GM18909 (cell line): ENCODE results near the gene IL1RAP.
"Not testable (repeated sequence)": the region's sequence is repeated elsewhere in the genome, so short reads cannot be mapped to it uniquely, and the experiment has no call there.

Experiments used
- ATAC-seq: cut with Tn5 transposase; IDR thresholded peaks from one replicate; pipeline ENCODE4 v1.9.1; 2021; ENCODE audit warnings: mild to moderate bottlenecking; ENCODE audit not compliant: unreplicated experiment, poor library complexity

Gene IL1RAP

DNA sequence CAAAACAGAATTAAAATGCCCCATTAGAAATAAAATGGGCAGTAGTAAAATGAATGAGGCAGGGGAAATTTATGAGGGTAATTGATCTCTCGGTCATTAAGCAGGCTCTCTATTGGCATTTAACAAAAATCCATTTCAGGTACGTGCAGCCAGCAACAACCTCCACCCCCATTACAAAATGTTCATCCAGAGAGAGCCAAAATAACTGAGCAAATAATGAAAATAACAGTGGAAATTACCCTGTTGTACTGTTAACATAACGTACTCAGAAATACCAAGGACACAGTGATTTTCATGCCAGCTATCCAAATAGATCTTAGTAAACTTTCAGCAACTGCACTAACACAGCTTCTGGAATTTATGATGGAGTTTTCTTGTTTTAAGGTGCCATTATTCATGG is 127.7 kb downstream of the IL1RAP start:
- ATAC-seq = no peak

DNA sequence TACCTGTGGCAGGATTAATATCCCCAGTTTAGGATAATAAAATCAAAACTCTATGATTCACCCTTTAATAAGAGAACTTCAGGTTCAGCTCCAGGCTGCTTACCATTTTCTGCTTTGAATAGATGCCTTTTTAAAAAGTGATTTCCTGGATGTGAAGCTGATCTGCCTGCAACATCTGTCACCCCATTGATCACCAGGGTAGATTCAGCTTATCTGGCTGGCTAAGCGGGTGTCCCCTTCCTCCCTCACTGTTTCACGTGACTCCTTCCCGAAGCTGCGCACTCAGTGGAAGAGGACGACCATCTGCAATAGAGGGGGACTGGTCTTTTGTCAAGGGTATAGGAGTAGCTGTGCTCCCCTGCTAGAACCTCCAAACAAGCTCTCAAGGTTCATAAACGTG is 128.1 kb downstream of the IL1RAP start:
- no peak for ATAC-seq

- no peak for ATAC-seq
Observed at GRCh38 chr3:190644035-190644434, 130.2 kb downstream of the IL1RAP start.

GRCh38 chr3:190644766-190645165 is 130.9 kb downstream of the IL1RAP start:
- ATAC-seq = no peak

GRCh38 chr3:190645932-190646460 is 132.1 kb downstream of the IL1RAP start:
- ATAC-seq = no peak

- no peak for ATAC-seq
Observed at GRCh38 chr3:190646996-190647395, 133.1 kb downstream of the IL1RAP start.

DNA sequence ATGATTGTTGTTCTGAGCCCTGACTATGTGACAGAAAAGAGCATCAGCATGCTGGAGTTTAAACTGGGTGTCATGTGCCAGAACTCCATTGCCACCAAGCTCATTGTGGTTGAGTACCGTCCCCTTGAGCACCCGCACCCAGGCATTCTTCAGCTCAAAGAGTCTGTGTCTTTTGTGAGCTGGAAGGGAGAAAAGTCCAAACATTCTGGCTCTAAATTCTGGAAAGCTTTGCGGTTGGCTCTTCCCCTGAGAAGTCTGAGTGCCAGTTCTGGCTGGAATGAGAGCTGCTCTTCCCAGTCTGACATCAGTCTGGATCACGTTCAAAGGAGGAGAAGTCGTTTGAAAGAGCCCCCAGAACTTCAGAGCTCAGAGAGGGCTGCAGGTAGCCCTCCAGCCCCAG is 142.0 kb downstream of the IL1RAP start:
- ATAC-seq = no peak

DNA sequence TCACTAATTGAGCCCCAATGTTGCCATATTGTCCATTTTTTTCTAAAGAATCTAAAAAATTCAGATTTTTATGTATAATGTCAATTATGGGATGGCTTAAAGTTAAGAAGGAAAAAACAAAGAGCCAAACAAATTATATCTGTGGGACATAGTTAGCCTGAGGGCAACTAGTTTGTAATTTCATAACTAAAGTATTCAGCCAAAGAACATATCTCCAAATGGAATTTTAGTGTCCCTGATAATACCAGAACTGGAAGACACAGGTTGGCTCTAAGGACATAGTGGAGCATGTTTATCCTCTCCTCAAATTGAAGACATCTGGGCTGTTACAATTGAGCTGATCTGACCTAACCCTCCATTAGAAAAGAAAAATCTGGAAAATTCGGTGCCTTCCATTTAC is 144.2 kb downstream of the IL1RAP start:
- no peak for ATAC-seq

- no peak for ATAC-seq
Observed at GRCh38 chr3:190666821-190667220, 152.9 kb downstream of the IL1RAP start.

DNA sequence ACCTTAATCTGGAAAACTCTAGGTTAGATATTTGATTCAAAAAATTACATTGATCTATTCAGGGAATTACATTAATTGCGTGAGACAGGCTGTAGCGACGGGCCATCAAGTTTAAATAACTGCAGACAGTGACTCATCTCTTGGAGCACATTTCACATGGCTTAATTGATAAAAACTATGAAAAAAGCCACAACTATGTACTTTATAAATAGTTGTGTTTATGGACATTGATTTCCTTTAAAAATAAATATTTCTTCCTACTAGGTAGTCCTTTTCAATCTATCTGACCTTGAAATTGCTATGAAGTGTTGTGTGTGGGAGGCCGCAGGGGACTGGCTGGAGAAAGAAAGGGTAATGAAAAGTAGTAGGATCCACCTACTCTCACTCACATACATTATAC is 157.8 kb downstream of the IL1RAP start:
- no peak for ATAC-seq

- no peak for ATAC-seq
Observed at GRCh38 chr3:190673148-190673547, 159.3 kb downstream of the IL1RAP start.

- no peak for ATAC-seq
Observed at GRCh38 chr3:190676481-190676880, 162.6 kb downstream of the IL1RAP start.

- ATAC-seq = no peak
Observed at GRCh38 chr3:190677001-190677400, 163.1 kb downstream of the IL1RAP start.

DNA sequence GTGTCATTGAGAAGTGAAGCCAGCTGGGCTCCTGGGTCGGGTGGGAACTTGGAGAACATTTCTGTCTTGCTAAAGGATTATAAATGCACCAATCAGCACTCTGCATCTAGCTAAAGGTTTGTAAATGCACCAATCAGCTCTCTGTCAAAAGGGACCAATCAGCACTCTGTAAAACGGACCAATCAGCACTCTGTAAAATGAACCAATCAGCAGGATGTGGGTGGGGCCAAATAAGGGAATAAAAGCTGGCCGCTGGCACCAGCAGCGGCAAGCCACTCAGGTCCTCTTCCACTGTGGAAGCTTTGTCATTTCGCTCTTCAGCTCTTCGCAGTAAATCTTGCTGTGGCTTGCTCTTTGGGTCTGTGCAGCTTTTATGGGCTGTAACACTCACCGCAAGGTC is 164.0 kb downstream of the IL1RAP start:
- not testable (repeated sequence) for ATAC-seq

DNA sequence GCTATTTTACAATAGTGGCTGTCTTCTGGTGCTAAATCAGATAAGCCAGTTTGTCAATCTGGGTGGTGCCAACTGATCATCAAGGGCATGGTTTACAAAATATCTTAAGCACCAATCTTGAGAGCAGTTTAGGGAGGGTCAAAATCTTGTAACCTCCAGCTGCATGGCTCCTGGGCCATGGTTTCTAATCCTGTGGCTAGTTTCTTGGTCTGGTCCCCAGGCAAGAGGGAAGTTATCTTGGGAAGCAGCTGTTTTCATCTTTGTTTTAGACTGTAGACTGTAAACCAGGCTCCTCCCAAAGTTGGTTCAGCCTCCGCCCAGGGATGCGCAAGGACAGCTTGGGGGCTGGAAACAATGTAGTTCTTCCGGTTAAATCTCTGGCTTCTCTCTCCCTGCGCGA is 166.8 kb downstream of the IL1RAP start:
- ATAC-seq = no peak

DNA sequence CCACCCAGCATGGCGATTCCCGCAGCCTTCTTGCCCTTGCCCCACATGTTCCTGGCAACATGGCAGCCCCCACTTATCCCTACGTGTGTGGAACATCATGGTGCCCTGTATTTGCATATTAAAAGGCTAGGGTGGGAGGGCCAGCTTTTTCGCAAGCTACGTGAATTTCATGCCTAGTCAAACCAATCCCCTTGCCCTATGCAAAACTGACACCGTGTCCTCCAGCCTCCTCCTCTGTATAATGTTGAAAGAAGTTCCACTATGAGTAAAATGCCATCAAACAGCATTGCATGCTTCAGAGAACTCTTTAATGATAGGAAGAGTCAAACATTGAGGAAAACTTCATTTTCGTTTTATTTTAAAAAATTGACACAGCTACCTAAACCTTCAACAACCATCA is 170.9 kb downstream of the IL1RAP start:
- no peak for ATAC-seq

DNA sequence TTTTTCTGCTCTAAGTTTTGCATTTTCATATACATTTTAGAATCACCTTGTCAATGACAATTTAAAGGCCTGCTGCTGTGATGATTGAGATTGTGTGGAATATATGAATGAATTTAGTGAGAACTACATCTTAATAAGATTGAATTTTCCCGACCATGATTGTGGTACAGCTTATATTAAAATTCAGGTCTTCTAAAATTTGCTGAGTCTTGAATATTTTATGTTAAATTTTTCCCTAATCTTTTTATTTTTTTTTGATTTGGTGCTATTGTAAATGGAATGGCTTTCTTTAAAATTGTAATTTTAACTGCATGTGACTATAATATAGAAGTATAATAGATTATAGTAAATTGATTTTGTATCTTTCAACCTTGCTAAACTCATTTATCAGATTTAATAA is 172.1 kb downstream of the IL1RAP start:
- ATAC-seq = no peak

DNA sequence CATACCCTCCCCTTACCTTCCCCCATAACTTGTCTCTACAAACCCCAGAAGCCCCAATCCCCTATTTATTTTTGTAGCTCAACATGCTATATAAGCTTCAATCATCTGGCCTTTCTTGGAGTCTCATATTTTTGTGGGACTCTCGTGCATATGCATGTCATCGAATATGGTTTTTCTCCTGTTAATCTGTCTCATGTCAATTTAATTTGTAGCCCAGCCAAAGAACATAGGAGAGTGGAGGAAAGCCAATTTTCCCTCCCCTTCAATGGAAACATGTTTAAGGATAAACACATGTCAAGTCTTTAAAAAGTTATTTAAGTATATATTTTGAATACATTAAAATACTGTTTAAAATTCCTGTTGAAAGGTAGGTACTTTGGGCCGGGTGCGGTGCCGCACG is 176.4 kb downstream of the IL1RAP start:
- no peak for ATAC-seq

GRCh38 chr3:190692256-190692655 is 178.4 kb downstream of the IL1RAP start:
- no peak for ATAC-seq

- ATAC-seq = no peak
Observed at GRCh38 chr3:190694335-190695001, 180.6 kb downstream of the IL1RAP start.

DNA sequence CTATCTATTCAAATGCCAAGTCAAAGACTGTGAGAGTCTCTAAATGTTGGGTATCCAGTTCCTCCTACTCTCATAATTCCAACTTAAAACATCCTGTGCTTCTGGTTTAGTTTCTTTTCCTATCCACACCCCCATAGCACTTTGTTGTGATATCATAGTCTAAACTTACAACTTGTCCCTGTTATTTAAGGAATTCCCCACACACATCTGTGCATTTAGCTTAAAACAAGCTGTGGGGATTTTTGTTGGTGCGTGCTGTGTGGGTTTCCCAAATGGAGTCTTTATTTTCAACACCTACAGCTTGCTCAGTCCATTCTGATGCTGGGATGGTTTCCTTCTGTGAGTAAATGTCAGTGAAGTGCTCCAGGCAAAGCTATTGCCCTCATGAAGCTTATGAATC is 181.3 kb downstream of the IL1RAP start:
- ATAC-seq = no peak

DNA sequence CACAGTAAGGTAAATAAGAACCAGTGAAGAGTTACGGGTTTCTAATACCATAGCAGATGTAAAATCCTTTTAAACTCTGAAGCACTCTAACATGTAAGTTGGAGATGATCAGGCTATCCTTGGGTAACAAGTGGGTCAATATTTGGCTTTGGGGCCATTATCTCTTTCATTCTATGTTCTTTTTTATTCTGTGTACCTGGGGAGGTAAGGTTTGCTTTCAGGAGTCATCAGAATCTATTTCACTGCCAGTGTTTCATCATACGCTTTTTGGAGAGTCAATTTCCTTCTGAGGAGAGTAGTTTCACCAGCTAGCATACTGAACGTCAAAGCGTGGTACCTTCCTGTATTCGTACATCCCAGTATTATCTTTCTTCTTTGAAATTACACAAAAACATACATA is 182.1 kb downstream of the IL1RAP start:
- no peak for ATAC-seq
